Endothelial cell of umbilical vein (primary cell): ENCODE results near the gene SMCO2. TPM values are rescaled to one million over a fixed set of nuclear protein-coding genes. Genes with fewer than 3 reads are reported as not detected.

Source experiments
- BruUV-seq: library from RNA; stranded (reverse); fragments of 400-500 nt; replicated peaks from 2 replicates; lab custom pipeline; 2021; lab: Mats Ljungman, UMichigan
- CTCF ChIA-PET: fragments of 300-600, 350-600 bp; sonication (Branson Sonifier 250); formaldehyde crosslinking; loops from one replicate; lab custom pipeline; 2021; ENCODE audit warnings: antibody characterized with exemption, inconsistent platforms; lab: Charles Lee
- POLR2A ChIA-PET: fragments of 300-600, 350-600 bp; sonication (Branson Sonifier 250); formaldehyde crosslinking; loops from one replicate; lab custom pipeline; 2021; ENCODE audit warnings: antibody characterized with exemption, inconsistent platforms; lab: Charles Lee
- DNase-seq: peaks from one replicate; pipeline ENCODE4 v3.0.0-alpha.2; 2011; ENCODE audit warnings: low read depth, low spot score
- FAIRE-seq: peaks from 2 replicates; lab custom pipeline; 2011; peaks lifted over from hg19 to GRCh38; lab: Jason Lieb, UNC
- H2AFZ ChIP-seq: 2 replicates; pipeline ENCODE4 v1.6.0; 2012; ENCODE audit warnings: low read depth, low read length, control low read depth, inconsistent platforms
- H3K27ac ChIP-seq: 2 replicates; pipeline ENCODE4 v1.5.1; 2011; ENCODE audit warnings: low read depth, mild to moderate bottlenecking, control low read depth, low read length, moderate library complexity; ENCODE audit not compliant: insufficient read depth
- H3K27me3 ChIP-seq, 2 experiments: 2 replicates each; pipeline versions ENCODE4 v1.6.0 to v1.6.1; 2011; ENCODE audit warnings: low read length in 2 of 2, mixed read lengths in 1 of 2; ENCODE audit not compliant: control insufficient read depth in 2 of 2, insufficient read depth in 2 of 2
- H3K36me3 ChIP-seq, 2 experiments: 2 replicates in 1 of 2; 3 replicates in 1 of 2; pipeline ENCODE4 v1.5.1; 2011; ENCODE audit warnings: low read length in 2 of 2, mild to moderate bottlenecking in 1 of 2, moderate library complexity in 1 of 2; ENCODE audit not compliant: control insufficient read depth in 2 of 2, insufficient read depth in 2 of 2; ENCODE audit errors: extremely low read depth in 1 of 2
- H3K4me1 ChIP-seq: 3 replicates; pipeline ENCODE4 v1.5.1; 2011; ENCODE audit warnings: mild to moderate bottlenecking, low read length; ENCODE audit not compliant: control insufficient read depth, insufficient read depth; ENCODE audit errors: extremely low read depth
- H3K4me2 ChIP-seq: 2 replicates; pipeline ENCODE4 v1.6.1; 2011; ENCODE audit warnings: low read length, control low read depth, mixed read lengths; ENCODE audit not compliant: insufficient read depth
- H3K4me3 ChIP-seq, 3 experiments: fragments of 200-600 bp in 1 of 3; sonication (generic), shearing (Covaris generic) in 1 of 3; replicated peaks in 1 of 3; 2 replicates each; pipeline ENCODE4 v1.5.1; 2011 to 2016; ENCODE audit warnings: control low read depth in 3 of 3, low read length in 3 of 3, mild to moderate bottlenecking in 2 of 3, inconsistent platforms in 1 of 3, low read depth in 1 of 3, moderate library complexity in 1 of 3; ENCODE audit not compliant: insufficient read depth in 1 of 3
- H3K79me2 ChIP-seq: 2 replicates; pipeline ENCODE4 v1.6.0; 2012; ENCODE audit warnings: low read length, inconsistent platforms; ENCODE audit not compliant: control insufficient read depth, insufficient read depth
- H3K9ac ChIP-seq: replicated peaks from 2 replicates; pipeline ENCODE3; 2011; ENCODE audit warnings: low read length, control low read depth; ENCODE audit not compliant: insufficient read depth; ENCODE audit errors: extremely low read depth
- H3K9me1 ChIP-seq: replicated peaks from 3 replicates; pipeline ENCODE4 v1.6.0; 2011; ENCODE audit warnings: mild to moderate bottlenecking, low read length; ENCODE audit not compliant: control insufficient read depth, insufficient read depth; ENCODE audit errors: extremely low read depth
- H3K9me3 ChIP-seq: replicated peaks from 2 replicates; pipeline ENCODE4 v1.5.1; 2012; ENCODE audit warnings: low read length, inconsistent platforms; ENCODE audit not compliant: control insufficient read depth, insufficient read depth
- H4K20me1 ChIP-seq: replicated peaks from 2 replicates; pipeline ENCODE3; 2011; ENCODE audit warnings: mild to moderate bottlenecking, low read length; ENCODE audit not compliant: control insufficient read depth, insufficient read depth; ENCODE audit errors: extremely low read depth
- CTCF ChIP-seq, 2 donors: IDR thresholded peaks; 1 replicate in 1 of 2; 2 replicates in 1 of 2; pipeline ENCODE4 v1.5.1; 2011; ENCODE audit warnings: low read length in 2 of 2, mild to moderate bottlenecking in 2 of 2, moderate library complexity in 2 of 2, control low read depth in 1 of 2, inconsistent platforms in 1 of 2, low read depth in 1 of 2; ENCODE audit not compliant: insufficient read depth in 1 of 2; ENCODE audit errors: extremely low read depth in 1 of 2
- EZH2 ChIP-seq: IDR thresholded peaks from 2 replicates; pipeline ENCODE4 v1.6.1; 2012; ENCODE audit warnings: borderline replicate concordance, low read depth, mild to moderate bottlenecking, moderate library complexity, low read length, inconsistent platforms; ENCODE audit not compliant: severe bottlenecking
- FOS ChIP-seq: IDR thresholded peaks from 2 replicates; pipeline ENCODE4 v1.6.1; 2011; ENCODE audit warnings: mild to moderate bottlenecking, low read length, moderate library complexity, borderline replicate concordance; ENCODE audit not compliant: insufficient read depth
- GATA2 ChIP-seq: IDR thresholded peaks from 2 replicates; pipeline ENCODE4 v1.7.0; 2011; ENCODE audit warnings: low read depth, mild to moderate bottlenecking, moderate library complexity, mixed read lengths, low read length; ENCODE audit not compliant: insufficient read length, insufficient read depth
- JUN ChIP-seq: IDR thresholded peaks from 2 replicates; pipeline ENCODE4 v1.6.1; 2011; ENCODE audit warnings: borderline replicate concordance, low read depth; ENCODE audit not compliant: insufficient read length, insufficient read depth
- MYC ChIP-seq: IDR thresholded peaks from one replicate; pipeline ENCODE4 v1.6.1; 2011; ENCODE audit warnings: mild to moderate bottlenecking, low read depth, low read length
- POLR2A ChIP-seq: IDR thresholded peaks from 2 replicates; pipeline ENCODE4 v1.6.1; 2012; ENCODE audit warnings: low read depth, mild to moderate bottlenecking, control low read depth, low read length
- POLR2AphosphoS5 ChIP-seq: IDR thresholded peaks from 2 replicates; pipeline ENCODE4 v1.6.1; 2012; ENCODE audit warnings: low read depth, mild to moderate bottlenecking, control low read depth, low read length, moderate library complexity; ENCODE audit not compliant: insufficient read depth
- dilution Hi-C: fragments of 300-500 bp; cut with MboI; formaldehyde crosslinking; loops from one replicate; pipeline ENCODE4 v1.15.0; 2019; ENCODE audit warnings: low sequenced_read_pairs; ENCODE audit not compliant: extremely low pct_ligation_motif_present
- intact Hi-C: fragments of 100-400 bp; cut with micrococcal nuclease; formaldehyde crosslinking; loops from one replicate; pipeline ENCODE4 v1.10.0; 2022
- polyA plus RNA-seq, 4 experiments: library from polyadenylated mRNA; depleted of rRNA in 3 of 4; stranded (reverse) in 3 of 4; unstranded in 1 of 4; fragments of >200 nt; gene quantifications; 2 replicates each; pipeline versions ENCODE4 v1.2.1 to v1.2.3, GENCODE V29; 2011 to 2012; ENCODE audit warnings: missing spikeins in 1 of 4
- total RNA-seq: library from RNA; stranded (reverse); gene quantifications from 2 replicates; pipeline ENCODE4 v1.2.3, GENCODE V29; 2021
- TF ChIP-seq, protein P1 (sequence below): IDR thresholded peaks from 2 replicates; pipeline ENCODE4 v1.6.1; 2011; ENCODE audit not compliant: insufficient read depth, insufficient read length

SMCO2 gene
- total and polyA plus RNA-seq, 2 donors (not counting 3 experiments of a cell fraction or from before 2014, with no cell fraction given), result 0.33 to 0.49 TPM

GRCh38 chr12:27469176-27469736 is 22.7 kb downstream of the SMCO2 start:
- H4K20me1 ChIP-seq, result no peaks in the 10 kb centered on the region
- no peaks in the 10 kb centered on the region for H3K4me1 ChIP-seq
- no peak overlapping the region for H3K9ac ChIP-seq
- H3K4me3 ChIP-seq, result no peak overlapping the region
- dilution Hi-C loops (no loop called here), intact Hi-C loops (no loop called here)
- ChIA-PET POLR2A (no interaction called here), CTCF (interaction anchor here (0.5 kb wide), 1 partner anchor 110 kb away, joined by 4 read pairs; no protein-coding TSS in a partner anchor)
- H3K27ac ChIP-seq, result no peak overlapping the region
- H2AFZ ChIP-seq, result no peak overlapping the region
- H3K36me3 ChIP-seq, result no peaks in the 10 kb centered on the region
- no peaks in the 10 kb centered on the region for H3K9me3 ChIP-seq
- no peaks in the 10 kb centered on the region for H3K9me1 ChIP-seq
- DNase-seq, result no peak
- FAIRE-seq, result no peak
- H3K4me2 ChIP-seq, result no peak overlapping the region
- no TSS peak for BruUV-seq
- no peaks in the 10 kb centered on the region for H3K27me3 ChIP-seq
- no peaks in the 10 kb centered on the region for H3K79me2 ChIP-seq
- TF ChIP-seq POLR2A, result no peak
- TF ChIP-seq FOS, result no peak
- no peak for TF ChIP-seq EZH2
- TF ChIP-seq GATA2, result no peak

DNA sequence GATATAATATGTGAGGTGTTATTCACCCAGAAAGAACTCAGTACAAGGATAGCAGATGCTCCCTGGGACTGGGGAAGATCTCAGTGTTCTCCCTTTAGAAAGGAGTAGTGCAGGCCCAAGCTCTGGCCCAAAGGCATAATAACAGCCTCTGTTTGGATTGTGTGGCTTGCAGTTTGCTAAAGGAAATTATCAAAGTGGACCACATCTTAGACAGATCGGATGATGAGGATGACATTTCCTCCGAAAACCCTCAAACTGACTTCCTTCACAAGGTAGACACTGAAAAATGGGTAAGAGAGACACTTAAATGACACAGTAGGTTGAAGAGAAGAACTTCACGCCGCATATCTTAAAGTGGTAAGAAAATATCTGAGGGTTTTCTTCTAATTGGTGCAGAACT is 26.1 kb downstream of the SMCO2 start:
- no TSS peak for BruUV-seq
- POLR2A ChIA-PET, result no interaction called here
- Histone ChIP-seq H3K27ac (no peak overlapping the region), H3K9me3 (no peaks in the 10 kb centered on the region), H3K9ac (no peak overlapping the region), H3K9me1 (no peaks in the 10 kb centered on the region), H3K79me2 (no peaks in the 10 kb centered on the region), H3K27me3 (no peaks in the 10 kb centered on the region), H3K4me2 (no peak overlapping the region), H3K4me3 (no peak overlapping the region), H3K4me1 (no peaks in the 10 kb centered on the region), H4K20me1 (no peaks in the 10 kb centered on the region), H2AFZ (no peak overlapping the region), H3K36me3 (peaks cover 0 to 2% of the 10 kb centered on the region in 2 experiments)
- CTCF ChIA-PET, result no interaction called here
- DNase-seq (no peak), FAIRE-seq (no peak)
- TF ChIP-seq, protein P1, sequence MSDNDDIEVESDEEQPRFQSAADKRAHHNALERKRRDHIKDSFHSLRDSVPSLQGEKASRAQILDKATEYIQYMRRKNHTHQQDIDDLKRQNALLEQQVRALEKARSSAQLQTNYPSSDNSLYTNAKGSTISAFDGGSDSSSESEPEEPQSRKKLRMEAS, result no peak
- no peak for TF ChIP-seq FOS
- TF ChIP-seq MYC, result no peak
- no peak for TF ChIP-seq GATA2
- TF ChIP-seq POLR2A, result no peak
- no peak for TF ChIP-seq EZH2
- no peak for TF ChIP-seq POLR2AphosphoS5
- no peak for TF ChIP-seq CTCF (IDR thresholded peaks at IDR 0.05; ENCODE audit: extremely low read depth in 1 of 2, insufficient read depth in 1 of 2, low read depth in 1 of 2, low read length in 2 of 2)
- TF ChIP-seq JUN, result no peak
- intact Hi-C loops, result no loop called here
- dilution Hi-C loops, result no loop called here
